B cell (primary cell): ENCODE results near the gene FOXE3. TPM values are rescaled to one million over a fixed set of nuclear protein-coding genes. Genes with fewer than 3 reads are reported as not detected.

Experiments
- ATAC-seq: fragments of 200-7000 bp; cut with Tn5 transposase; one replicate; pipeline ENCODE4 v1.10.0; 2021; ENCODE audit warnings: low read depth, mild to moderate bottlenecking, moderate number of reproducible peaks, moderate library complexity
- CTCF ChIA-PET: fragments of 350-600 bp; sonication (Branson Sonifier 250); formaldehyde crosslinking; loops from one replicate; lab custom pipeline; 2021; ENCODE audit warnings: antibody characterized with exemption, inconsistent platforms; lab: Charles Lee
- POLR2A ChIA-PET: fragments of 350-600 bp; sonication (Branson Sonifier 250); formaldehyde crosslinking; loops from one replicate; lab custom pipeline; 2021; ENCODE audit warnings: antibody characterized with exemption; lab: Charles Lee
- DNase-seq: peaks from one replicate; pipeline ENCODE4 v3.0.0; 2013
- H2AFZ ChIP-seq: 2 replicates; pipeline ENCODE4 v1.6.1; 2012; ENCODE audit warnings: mild to moderate bottlenecking, low read depth, low read length; ENCODE audit not compliant: insufficient read depth, poor library complexity, severe bottlenecking
- H3K27ac ChIP-seq, 2 donors: 1 replicate in 1 of 2; 2 replicates in 1 of 2; pipeline ENCODE4 v1.5.1; 2012 to 2013; ENCODE audit warnings: low read length in 2 of 2, mild to moderate bottlenecking in 2 of 2, moderate library complexity in 1 of 2
- H3K27me3 ChIP-seq, 4 experiments: fragments of 200-600 bp in 1 of 4; sonication (generic) in 1 of 4; replicated peaks in 1 of 4; 1 replicate in 2 of 4; 2 replicates in 2 of 4; pipeline versions ENCODE4 v1.6.1 to v1.7.0; 2013 to 2016; ENCODE audit warnings: low read length in 3 of 4, mild to moderate bottlenecking in 2 of 4, mixed read lengths in 1 of 4, moderate library complexity in 1 of 4; ENCODE audit not compliant: insufficient read depth in 4 of 4, control insufficient read depth in 3 of 4; ENCODE audit errors: control extremely low read depth in 1 of 4
- H3K36me3 ChIP-seq, 2 experiments: replicated peaks in 1 of 2; 1 replicate in 1 of 2; 2 replicates in 1 of 2; pipeline versions ENCODE4 v1.6.1 to v1.7.1; 2013; ENCODE audit warnings: low read length in 1 of 2; ENCODE audit not compliant: insufficient read depth in 2 of 2, control insufficient read depth in 1 of 2; ENCODE audit errors: control extremely low read depth in 1 of 2, extremely low read depth in 1 of 2
- H3K4me1 ChIP-seq, 2 donors: fragments of 200-600 bp in 1 of 2; sonication (generic) in 1 of 2; 1 replicate in 1 of 2; 2 replicates in 1 of 2; pipeline versions ENCODE4 v1.5.1 to v1.6.1; 2013 to 2017; ENCODE audit warnings: low read length in 2 of 2; ENCODE audit not compliant: control insufficient read depth in 2 of 2, insufficient read depth in 2 of 2
- H3K4me2 ChIP-seq: replicated peaks from 2 replicates; pipeline ENCODE3; 2012; ENCODE audit warnings: mild to moderate bottlenecking, low read depth, low read length; ENCODE audit not compliant: poor library complexity, severe bottlenecking
- H3K4me3 ChIP-seq, 5 experiments: fragments of 200-600 bp in 1 of 5; sonication (generic) in 1 of 5; 1 replicate in 3 of 5; 2 replicates in 2 of 5; pipeline versions ENCODE4 v1.5.1 to v1.7.0; 2011 to 2016; ENCODE audit warnings: low read length in 4 of 5, mild to moderate bottlenecking in 4 of 5, low read depth in 2 of 5, control low read depth in 1 of 5, moderate library complexity in 1 of 5; ENCODE audit not compliant: insufficient read depth in 1 of 5; ENCODE audit errors: control extremely low read depth in 1 of 5, extremely low read depth in 1 of 5
- H3K79me2 ChIP-seq: fragments of 200-600 bp; sonication (generic); one replicate; pipeline ENCODE4 v1.6.0; 2016; ENCODE audit warnings: low read length; ENCODE audit not compliant: control insufficient read depth, insufficient read depth
- H3K9ac ChIP-seq: fragments of 200-600 bp; sonication (generic); 2 replicates; pipeline ENCODE4 v1.6.1; 2017; ENCODE audit warnings: mild to moderate bottlenecking, low read length, moderate library complexity
- H3K9me3 ChIP-seq, 3 donors: one replicate each; pipeline versions ENCODE4 v1.6.1 to v1.7.1; 2013; ENCODE audit warnings: low read length in 2 of 3; ENCODE audit not compliant: control insufficient read depth in 2 of 3, insufficient read depth in 1 of 3; ENCODE audit errors: control extremely low read depth in 1 of 3
- H4K20me1 ChIP-seq: 2 replicates; pipeline ENCODE4 v1.6.0; 2012; ENCODE audit warnings: mild to moderate bottlenecking, low read length; ENCODE audit not compliant: insufficient read depth, control insufficient read depth, poor library complexity, severe bottlenecking
- H3K27ac Mint-ChIP-seq: one replicate; pipeline ENCODE4 v1.8.0; 2021; ENCODE audit warnings: mixed read lengths
- H3K27me3 Mint-ChIP-seq: one replicate; pipeline ENCODE4 v1.8.0; 2021; ENCODE audit warnings: mixed read lengths
- H3K4me1 Mint-ChIP-seq: one replicate; pipeline ENCODE4 v1.8.0; 2021; ENCODE audit warnings: mixed read lengths
- H3K4me3 Mint-ChIP-seq: one replicate; pipeline ENCODE4 v1.8.0; 2021; ENCODE audit warnings: mixed read lengths
- H3K9me3 Mint-ChIP-seq: one replicate; pipeline ENCODE4 v1.8.0; 2022; ENCODE audit warnings: mixed read lengths; ENCODE audit not compliant: insufficient read depth
- EZH2 ChIP-seq: IDR thresholded peaks from 2 replicates; pipeline ENCODE4 v1.6.1; 2012; ENCODE audit warnings: borderline replicate concordance, low read depth, mild to moderate bottlenecking, moderate library complexity, low read length; ENCODE audit not compliant: insufficient read depth, poor library complexity, severe bottlenecking
- WGBS: methylation state at CpG from one replicate; pipeline ENCODE4 v1.1.5; 2013; ENCODE audit warnings: missing lambda C conversion rate; ENCODE audit not compliant: insufficient coverage; 5-methylcytosine and 5-hydroxymethylcytosine counted together
- intact Hi-C: fragments of 100-400 bp; cut with micrococcal nuclease; formaldehyde crosslinking; loops from one replicate; pipeline ENCODE4 v1.10.0; 2022
- polyA plus RNA-seq: library from polyadenylated mRNA; depleted of rRNA; stranded (reverse); fragments of >200 nt; gene quantifications from 2 replicates; pipeline ENCODE4 v1.2.3, GENCODE V29; 2012
- total RNA-seq, 2 donors: library from RNA; stranded (reverse); fragments of 120-200 nt in 1 of 2; gene quantifications; 1 replicate in 1 of 2; 2 replicates in 1 of 2; pipeline versions ENCODE4 v1.2.3 to v1.2.4, GENCODE V29; 2013 to 2022
- TF ChIP-seq, protein P1 (sequence below): fragments of 200-600 bp; IDR thresholded peaks from one replicate; pipeline ENCODE4 v1.8.0; 2022; ENCODE audit warnings: antibody characterized with exemption, mild to moderate bottlenecking

The FOXE3 gene
- total and polyA plus RNA-seq, 2 donors (not counting 1 experiment from before 2014, with no cell fraction given), result not detected

DNA sequence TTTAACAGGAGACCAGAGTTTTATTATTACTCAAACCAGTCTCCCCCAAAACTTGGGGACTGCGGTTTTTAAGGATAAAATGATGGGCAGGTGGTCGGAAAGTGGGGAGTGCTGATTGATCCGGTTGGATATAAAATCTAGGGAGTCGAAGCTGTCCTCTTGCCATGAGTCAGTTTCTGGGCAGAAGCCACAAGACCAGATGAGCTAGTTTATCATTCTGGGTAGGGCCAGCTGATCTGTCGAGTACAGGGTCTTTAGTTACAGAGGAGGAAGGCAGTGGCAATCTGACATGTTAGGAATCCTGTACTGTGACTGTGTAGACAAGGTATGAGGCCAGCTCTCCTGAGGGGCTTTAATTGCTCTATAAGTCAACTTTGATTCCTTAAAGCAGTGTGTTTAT, 22.9 kb upstream of the FOXE3 start:
- Histone ChIP-seq H3K4me1 (no peaks in the 10 kb centered on the region), H3K9me3 (no peaks in the 10 kb centered on the region), H3K27me3 (peaks cover 0 to 8% (median 2%) of the 10 kb centered on the region in 4 experiments), H3K9ac (no peak overlapping the region), H3K36me3 (no peaks in the 10 kb centered on the region), H3K4me2 (no peak overlapping the region), H4K20me1 (no peaks in the 10 kb centered on the region), H2AFZ (no peak overlapping the region), H3K79me2 (no peaks in the 10 kb centered on the region), H3K27ac (no peak overlapping the region), H3K4me3 (no peak overlapping the region)
- no peak for TF ChIP-seq EZH2
- TF ChIP-seq, protein P1, sequence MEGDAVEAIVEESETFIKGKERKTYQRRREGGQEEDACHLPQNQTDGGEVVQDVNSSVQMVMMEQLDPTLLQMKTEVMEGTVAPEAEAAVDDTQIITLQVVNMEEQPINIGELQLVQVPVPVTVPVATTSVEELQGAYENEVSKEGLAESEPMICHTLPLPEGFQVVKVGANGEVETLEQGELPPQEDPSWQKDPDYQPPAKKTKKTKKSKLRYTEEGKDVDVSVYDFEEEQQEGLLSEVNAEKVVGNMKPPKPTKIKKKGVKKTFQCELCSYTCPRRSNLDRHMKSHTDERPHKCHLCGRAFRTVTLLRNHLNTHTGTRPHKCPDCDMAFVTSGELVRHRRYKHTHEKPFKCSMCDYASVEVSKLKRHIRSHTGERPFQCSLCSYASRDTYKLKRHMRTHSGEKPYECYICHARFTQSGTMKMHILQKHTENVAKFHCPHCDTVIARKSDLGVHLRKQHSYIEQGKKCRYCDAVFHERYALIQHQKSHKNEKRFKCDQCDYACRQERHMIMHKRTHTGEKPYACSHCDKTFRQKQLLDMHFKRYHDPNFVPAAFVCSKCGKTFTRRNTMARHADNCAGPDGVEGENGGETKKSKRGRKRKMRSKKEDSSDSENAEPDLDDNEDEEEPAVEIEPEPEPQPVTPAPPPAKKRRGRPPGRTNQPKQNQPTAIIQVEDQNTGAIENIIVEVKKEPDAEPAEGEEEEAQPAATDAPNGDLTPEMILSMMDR, result no peak
- ChIA-PET CTCF (interaction anchor here (0.7 to 0.9 kb wide), 2 partner anchors 138 to 333 kb away, joined by 3 to 4 read pairs; no protein-coding TSS in a partner anchor), POLR2A (no interaction called here)
- WGBS, result 96% methylated on average over 4 of the region's 5 CpGs
- no peak overlapping the region for H3K4me3 Mint-ChIP-seq
- intact Hi-C loops, result no loop called here
- ATAC-seq, result no peak
- no peaks in the 10 kb centered on the region for H3K9me3 Mint-ChIP-seq
- no peaks in the 10 kb centered on the region for H3K4me1 Mint-ChIP-seq
- no peak overlapping the region for H3K27ac Mint-ChIP-seq
- H3K27me3 Mint-ChIP-seq, result peaks cover 44% of the 10 kb centered on the region
- DNase-seq, result no peak

DNA sequence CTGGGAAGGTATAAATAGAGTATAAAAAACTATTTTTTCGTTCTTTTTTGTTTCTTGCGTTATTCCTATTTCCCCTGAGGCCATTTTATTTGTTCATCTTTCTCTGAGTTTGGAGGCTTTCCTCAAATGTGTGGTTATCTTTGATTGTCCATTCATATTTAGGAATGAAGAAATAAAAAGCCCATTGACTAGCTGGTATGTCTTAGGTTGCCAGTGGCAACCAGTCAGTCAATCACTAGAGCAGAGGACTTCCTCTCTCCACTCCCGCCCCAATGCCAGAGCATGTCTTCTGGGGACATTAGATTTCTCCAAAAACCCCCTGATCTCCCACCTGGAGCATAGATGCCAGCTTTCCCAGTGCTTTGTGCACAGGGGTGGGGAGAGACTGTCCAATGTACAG, 20.7 kb upstream of the FOXE3 start:
- Mint-ChIP-seq H3K4me3 (no peak overlapping the region), H3K4me1 (peaks cover 4% of the 10 kb centered on the region), H3K9me3 (no peaks in the 10 kb centered on the region), H3K27me3 (peaks cover 45% of the 10 kb centered on the region), H3K27ac (no peak overlapping the region)
- Histone ChIP-seq H3K9me3 (no peaks in the 10 kb centered on the region), H3K79me2 (no peaks in the 10 kb centered on the region), H3K4me2 (no peak overlapping the region), H3K27me3 (peaks cover 0 to 8% (median 4%) of the 10 kb centered on the region in 4 experiments), H4K20me1 (no peaks in the 10 kb centered on the region), H3K4me3 (no peak overlapping the region), H3K4me1 (peaks cover 0 to 4% of the 10 kb centered on the region in 2 donors), H3K9ac (no peak overlapping the region), H2AFZ (no peak overlapping the region), H3K27ac (no peak overlapping the region), H3K36me3 (no peaks in the 10 kb centered on the region)
- ChIA-PET CTCF (no interaction called here), POLR2A (no interaction called here)
- TF ChIP-seq EZH2, result no peak
- WGBS, result 100% methylated on average over 1 of the region's 3 CpGs
- DNase-seq (no peak), ATAC-seq (no peak)
- intact Hi-C loops, result no loop called here
